ENCODE measurements around the gene CHTF18. TPM values are rescaled to one million over a fixed set of nuclear protein-coding genes. Genes with fewer than 3 reads are reported as not detected.

Gene CHTF18
- polyA plus RNA-seq, 3 donors = 0.57 to 13.8 (median 2.2) TPM

GRCh38 chr16:787321-787966 lies 976 bp upstream of the CHTF18 start:
- H3K4me3 ChIP-seq (replicated peaks in 1 of 3; ENCODE audit: low read depth in 2 of 3, low read length in 3 of 3) = peak overlapping the region; percentile 90 to 92 (median 92)
- peaks cover 20 to 32% of the 10 kb centered on the region in 2 donors for H3K4me1 ChIP-seq (ENCODE audit: control insufficient read depth in 1 of 2, insufficient read depth in 2 of 2, low read length in 2 of 2)
- Mint-ChIP-seq H3K4me1 (peaks cover 15% of the 10 kb centered on the region), H3K4me3 (peak overlapping the region; percentile 81 to 90), H3K27me3 (ENCODE audit: low read depth in 3 of 3) (no peaks in the 10 kb centered on the region), H3K27ac (peak overlapping the region; percentile 24 to 90 (median 57)), H3K9me3 (peaks cover 0 to 3% (median 0%) of the 10 kb centered on the region in 7 donors), H3K36me3 (peaks cover 19 to 25% of the 10 kb centered on the region in 2 donors)
- intact Hi-C loops (cut with micrococcal nuclease) = no loop called here
- peak in 1 of 3 donors; percentile 12 for DNase-seq
- peaks cover 24% of the 10 kb centered on the region for H3K79me2 ChIP-seq (ENCODE audit: insufficient read depth, low read length)
- no peaks in the 10 kb centered on the region for H3K9me3 ChIP-seq (replicated peaks in 1 of 2; ENCODE audit: control insufficient read depth in 1 of 2, insufficient read depth in 1 of 2, low read length in 2 of 2)
- H3K4me2 ChIP-seq (replicated peaks; ENCODE audit: extremely low read depth, low read length, poor library complexity, severe bottlenecking) = peak overlapping the region; percentile 91
- peak overlapping the region; percentile 78 for H2AFZ ChIP-seq (ENCODE audit: insufficient read depth, low read depth, low read length, poor library complexity, severe bottlenecking)
- peak overlapping the region; percentile 88 for H3K9ac ChIP-seq (ENCODE audit: insufficient read depth, low read length, poor library complexity, severe bottlenecking)
- TF ChIP-seq, protein P1, sequence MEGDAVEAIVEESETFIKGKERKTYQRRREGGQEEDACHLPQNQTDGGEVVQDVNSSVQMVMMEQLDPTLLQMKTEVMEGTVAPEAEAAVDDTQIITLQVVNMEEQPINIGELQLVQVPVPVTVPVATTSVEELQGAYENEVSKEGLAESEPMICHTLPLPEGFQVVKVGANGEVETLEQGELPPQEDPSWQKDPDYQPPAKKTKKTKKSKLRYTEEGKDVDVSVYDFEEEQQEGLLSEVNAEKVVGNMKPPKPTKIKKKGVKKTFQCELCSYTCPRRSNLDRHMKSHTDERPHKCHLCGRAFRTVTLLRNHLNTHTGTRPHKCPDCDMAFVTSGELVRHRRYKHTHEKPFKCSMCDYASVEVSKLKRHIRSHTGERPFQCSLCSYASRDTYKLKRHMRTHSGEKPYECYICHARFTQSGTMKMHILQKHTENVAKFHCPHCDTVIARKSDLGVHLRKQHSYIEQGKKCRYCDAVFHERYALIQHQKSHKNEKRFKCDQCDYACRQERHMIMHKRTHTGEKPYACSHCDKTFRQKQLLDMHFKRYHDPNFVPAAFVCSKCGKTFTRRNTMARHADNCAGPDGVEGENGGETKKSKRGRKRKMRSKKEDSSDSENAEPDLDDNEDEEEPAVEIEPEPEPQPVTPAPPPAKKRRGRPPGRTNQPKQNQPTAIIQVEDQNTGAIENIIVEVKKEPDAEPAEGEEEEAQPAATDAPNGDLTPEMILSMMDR (IDR thresholded peaks at IDR 0.05) = no peak
- H3K27ac ChIP-seq (ENCODE audit: low read depth in 1 of 2, low read length in 2 of 2) = peak overlapping the region in 1 of 2 donors; percentile 76
- H3K36me3 ChIP-seq (replicated peaks in 1 of 2; ENCODE audit: control insufficient read depth in 1 of 2, insufficient read depth in 2 of 2, low read length in 2 of 2) = peaks cover 7 to 13% of the 10 kb centered on the region in 2 donors
- no peaks in the 10 kb centered on the region for H3K27me3 ChIP-seq (ENCODE audit: control insufficient read depth in 2 of 2, insufficient read depth in 2 of 2, low read length in 2 of 2)
- WGBS (ENCODE audit: insufficient coverage) = 46% methylated on average over 43 of the region's 47 CpGs
- H4K20me1 ChIP-seq (ENCODE audit: insufficient read depth, low read length) = peaks cover 38% of the 10 kb centered on the region

DNA sequence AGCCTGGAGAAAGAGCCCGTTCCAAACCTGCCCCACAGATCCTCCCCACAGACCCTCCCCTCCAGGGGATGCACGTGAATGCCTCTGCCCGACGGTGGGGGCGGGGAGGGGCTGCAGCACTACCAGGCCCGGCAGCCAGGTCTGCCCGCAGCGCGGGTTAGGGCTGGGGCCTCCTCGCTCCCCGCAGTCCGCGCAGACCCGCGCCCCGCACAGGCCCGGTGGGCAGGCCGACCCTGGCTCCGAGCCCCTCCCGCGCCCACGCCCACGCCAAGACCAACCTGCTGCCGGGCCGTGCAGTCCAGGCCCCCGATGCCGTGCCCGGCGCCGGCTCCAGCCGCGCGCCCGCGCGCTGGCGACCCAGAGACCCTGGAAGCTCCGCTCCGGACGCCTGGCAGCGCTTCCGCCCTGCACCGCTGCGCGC lies 432 bp upstream of the CHTF18 start, which contains the start of gene RPUSD1:
Gene RPUSD1, minus strand, starts transcription at position 404 of the 421 bp plus-strand sequence. CDS start 644 bp downstream, outside the sequence.
- Histone ChIP-seq H3K4me3 (replicated peaks in 1 of 3; ENCODE audit: low read depth in 2 of 3, low read length in 3 of 3) (peak within 1 kb of the TSS; percentile 90 to 92 (median 92)), H3K27me3 (ENCODE audit: control insufficient read depth in 2 of 2, insufficient read depth in 2 of 2, low read length in 2 of 2) (no peaks in the 10 kb centered on the region), H3K27ac (ENCODE audit: low read depth in 1 of 2, low read length in 2 of 2) (peak within 1 kb of the TSS in 1 of 2 donors; percentile 76), H3K4me1 (ENCODE audit: control insufficient read depth in 1 of 2, insufficient read depth in 2 of 2, low read length in 2 of 2) (peaks cover 20 to 32% of the 10 kb centered on the region in 2 donors), H3K9ac (ENCODE audit: insufficient read depth, low read length, poor library complexity, severe bottlenecking) (peak within 1 kb of the TSS; percentile 88), H4K20me1 (ENCODE audit: insufficient read depth, low read length) (peaks cover 38% of the 10 kb centered on the region), H3K9me3 (replicated peaks in 1 of 2; ENCODE audit: control insufficient read depth in 1 of 2, insufficient read depth in 1 of 2, low read length in 2 of 2) (no peaks in the 10 kb centered on the region), H3K36me3 (replicated peaks in 1 of 2; ENCODE audit: control insufficient read depth in 1 of 2, insufficient read depth in 2 of 2, low read length in 2 of 2) (peaks cover 7 to 13% of the 10 kb centered on the region in 2 donors), H3K79me2 (ENCODE audit: insufficient read depth, low read length) (peaks cover 24% of the 10 kb centered on the region), H3K4me2 (replicated peaks; ENCODE audit: extremely low read depth, low read length, poor library complexity, severe bottlenecking) (peak within 1 kb of the TSS; percentile 91), H2AFZ (ENCODE audit: insufficient read depth, low read depth, low read length, poor library complexity, severe bottlenecking) (peak within 1 kb of the TSS; percentile 89)
- peak in 1 of 3 donors; percentile 14 for DNase-seq
- TF ChIP-seq, protein P1 (IDR thresholded peaks at IDR 0.05) = no peak
- Mint-ChIP-seq H3K4me3 (peak within 1 kb of the TSS; percentile 81 to 90), H3K36me3 (peaks cover 19 to 25% of the 10 kb centered on the region in 2 donors), H3K27me3 (ENCODE audit: low read depth in 3 of 3) (no peaks in the 10 kb centered on the region), H3K27ac (peak within 1 kb of the TSS; percentile 24 to 90 (median 57)), H3K9me3 (peaks cover 0 to 3% (median 0%) of the 10 kb centered on the region in 7 donors), H3K4me1 (peaks cover 15% of the 10 kb centered on the region)
- intact Hi-C loops (cut with micrococcal nuclease) = loop anchor here in 1 of 2 donors (2.0 kb wide), 1 partner anchor 19 kb away; no protein-coding TSS in a partner anchor
- under 1% methylated on average over 36 of the region's 45 CpGs for WGBS (ENCODE audit: insufficient coverage)
